HL-60/S4 treated with phorbol 12-myristate 13-acetate at 8.2 ng/mL for 4 days and 3 days (cell line): ENCODE results near the gene TRMT61A.

ENCODE experiments used
- in situ Hi-C: fragments of 300-500 bp; cut with MboI; formaldehyde crosslinking; loops from 2 replicates; pipeline ENCODE4 v1.15.0; 2022; ENCODE audit warnings: low sequenced_read_pairs

TRMT61A gene

GRCh38 chr14:103561381-103562178 is 32.6 kb downstream of the TRMT61A start:
- in situ Hi-C loops = no loop called here

- in situ Hi-C loops = no loop called here
Observed at GRCh38 chr14:103562179-103562428, 33.1 kb downstream of the TRMT61A start.

GRCh38 chr14:103562429-103563225 is 33.6 kb downstream of the TRMT61A start, which contains the start of the genes BAG5 and COA8:
Gene BAG5 (minus strand): TSS chr14:103562657. CDS start chr14:103561164, 1,493 bp downstream.
Gene COA8 (plus strand): TSS chr14:103562960. CDS start chr14:103563002, 42 bp downstream.
- in situ Hi-C loops = no loop called here

- in situ Hi-C loops = no loop called here
Observed at GRCh38 chr14:103563226-103563620, 34.2 kb downstream of the TRMT61A start.

GRCh38 chr14:103563844-103564505 is 35.0 kb downstream of the TRMT61A start:
- in situ Hi-C loops = no loop called here

- in situ Hi-C loops = no loop called here
Observed at GRCh38 chr14:103568952-103569351, 40.0 kb downstream of the TRMT61A start.

- in situ Hi-C loops = no loop called here
Observed at GRCh38 chr14:103569408-103569807, 40.4 kb downstream of the TRMT61A start.

GRCh38 chr14:103574104-103574503 is 45.1 kb downstream of the TRMT61A start:
- in situ Hi-C loops = loop anchor here (10.0 kb wide), 1 partner anchor 111 kb away; no protein-coding TSS in a partner anchor

- in situ Hi-C loops = loop anchor here (10.0 kb wide), 1 partner anchor 110 kb away; no protein-coding TSS in a partner anchor
Observed at GRCh38 chr14:103574707-103575285, 45.8 kb downstream of the TRMT61A start.

- in situ Hi-C loops = loop anchor here (10.0 kb wide), 1 partner anchor 108 kb away; no protein-coding TSS in a partner anchor
Observed at GRCh38 chr14:103576371-103577024, 47.5 kb downstream of the TRMT61A start.

GRCh38 chr14:103578401-103579075 is 49.5 kb downstream of the TRMT61A start:
- in situ Hi-C loops = loop anchor here (10.0 kb wide), 1 partner anchor 106 kb away; no protein-coding TSS in a partner anchor

- in situ Hi-C loops = no loop called here
Observed at GRCh38 chr14:103581206-103581605, 52.2 kb downstream of the TRMT61A start.

GRCh38 chr14:103581954-103582703 is 53.1 kb downstream of the TRMT61A start:
- in situ Hi-C loops = no loop called here

GRCh38 chr14:103584326-103584915 is 55.4 kb downstream of the TRMT61A start:
- in situ Hi-C loops = no loop called here
